Fibroblast of lung (primary cell): ENCODE data around the gene ARHGEF4. TPM values are rescaled to one million over a fixed set of nuclear protein-coding genes. Genes with fewer than 3 reads are reported as not detected.

ENCODE experiments used
- DNase-seq, 2 donors: peaks; one replicate each; pipeline versions ENCODE4 v3.0.0 to v3.0.0-alpha.2; 2010; ENCODE audit warnings: low read depth in 2 of 2
- H2AFZ ChIP-seq: 2 replicates; pipeline ENCODE4 v1.5.1; 2012; ENCODE audit warnings: low read length, control low read depth, inconsistent platforms
- H3K27ac ChIP-seq: 2 replicates; pipeline ENCODE4 v1.5.1; 2011; ENCODE audit warnings: low read length, control low read depth; ENCODE audit not compliant: insufficient read depth
- H3K27me3 ChIP-seq: 2 replicates; pipeline ENCODE4 v1.5.1; 2011; ENCODE audit warnings: mild to moderate bottlenecking, low read length; ENCODE audit not compliant: control insufficient read depth, insufficient read depth
- H3K36me3 ChIP-seq: 2 replicates; pipeline ENCODE4 v1.5.1; 2011; ENCODE audit warnings: low read length; ENCODE audit not compliant: control insufficient read depth, insufficient read depth
- H3K4me1 ChIP-seq: 2 replicates; pipeline ENCODE4 v1.5.1; 2011; ENCODE audit warnings: low read length; ENCODE audit not compliant: control insufficient read depth, insufficient read depth; ENCODE audit errors: extremely low read depth
- H3K4me2 ChIP-seq: 2 replicates; pipeline ENCODE4 v1.5.1; 2011; ENCODE audit warnings: low read length, control low read depth; ENCODE audit not compliant: insufficient read depth; ENCODE audit errors: extremely low read depth
- H3K4me3 ChIP-seq, 4 experiments: fragments of 200-600 bp in 1 of 4; sonication (generic) in 1 of 4; replicated peaks in 1 of 4; 2 replicates each; pipeline ENCODE4 v1.5.1; 2011 to 2016; ENCODE audit warnings: low read length in 4 of 4, low read depth in 3 of 4, mild to moderate bottlenecking in 3 of 4, control low read depth in 2 of 4, inconsistent platforms in 1 of 4, mixed read lengths in 1 of 4; ENCODE audit not compliant: insufficient read depth in 1 of 4; ENCODE audit errors: control extremely low read depth in 1 of 4
- H3K79me2 ChIP-seq: 2 replicates; pipeline ENCODE4 v1.5.1; 2012; ENCODE audit warnings: mild to moderate bottlenecking, low read length, inconsistent platforms; ENCODE audit not compliant: control insufficient read depth, insufficient read depth
- H3K9ac ChIP-seq: 2 replicates; pipeline ENCODE4 v1.5.1; 2011; ENCODE audit warnings: mild to moderate bottlenecking, low read length, control low read depth; ENCODE audit not compliant: insufficient read depth
- H3K9me3 ChIP-seq: 2 replicates; pipeline ENCODE4 v1.5.1; 2012; ENCODE audit warnings: low read depth, low read length; ENCODE audit not compliant: control insufficient read depth, insufficient read depth
- H4K20me1 ChIP-seq: 2 replicates; pipeline ENCODE4 v1.5.1; 2011; ENCODE audit warnings: low read length; ENCODE audit not compliant: control insufficient read depth, insufficient read depth; ENCODE audit errors: extremely low read depth
- EZH2 ChIP-seq: IDR thresholded peaks from 2 replicates; pipeline ENCODE4 v1.5.1; 2012; ENCODE audit warnings: low read length, control low read depth, mild to moderate bottlenecking; ENCODE audit errors: missing control alignments
- polyA plus RNA-seq, 2 donors: library from polyadenylated mRNA; depleted of rRNA in 1 of 2; stranded (reverse) in 1 of 2; unstranded in 1 of 2; fragments of >200 nt; gene quantifications; 2 replicates each; pipeline ENCODE4 v1.2.1, GENCODE V29; 2011 to 2012; ENCODE audit warnings: missing spikeins in 1 of 2
- total RNA-seq: library from RNA; depleted of rRNA; stranded (reverse); fragments of >200 nt; gene quantifications from 2 replicates; pipeline ENCODE4 v1.2.1, GENCODE V29; 2014
- TF ChIP-seq, protein P1 (sequence below), 2 donors: IDR thresholded peaks in 1 of 2; conservative IDR thresholded peaks in 1 of 2; 1 replicate in 1 of 2; 2 replicates in 1 of 2; pipeline ENCODE4 v1.5.1; 2011 to 2012; ENCODE audit warnings: low read length in 2 of 2, control low read depth in 1 of 2, inconsistent platforms in 1 of 2, low read depth in 1 of 2, mild to moderate bottlenecking in 1 of 2

The ARHGEF4 gene
- total and polyA plus RNA-seq, 2 donors (not counting 1 experiment from before 2014, with no cell fraction given): 0.05 to 0.83 TPM

DNA sequence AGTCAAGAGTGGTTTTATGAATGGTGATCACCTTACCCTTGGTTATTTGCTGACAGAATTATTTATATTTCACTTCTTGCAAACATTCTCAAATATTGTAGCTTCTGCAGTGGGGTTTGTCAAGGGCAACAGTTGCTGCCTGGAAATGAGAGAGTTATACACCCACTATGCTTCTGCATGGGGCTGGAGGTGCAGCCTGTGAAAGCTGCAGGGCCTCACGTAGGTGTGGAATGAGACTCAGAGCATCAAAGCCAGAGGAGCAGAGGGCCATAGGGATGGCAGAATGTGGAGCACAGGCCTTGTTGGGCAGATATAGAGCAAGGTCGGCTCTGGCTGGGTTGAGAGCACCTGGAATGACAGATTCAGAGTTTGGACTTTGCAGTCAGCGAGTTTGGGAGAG lies 128.2 kb downstream of the ARHGEF4 start:
- no peaks in the 10 kb centered on the region for H4K20me1 ChIP-seq
- H3K27ac ChIP-seq: no peak overlapping the region
- no peaks in the 10 kb centered on the region for H3K79me2 ChIP-seq
- H3K4me2 ChIP-seq: no peak overlapping the region
- peaks cover 4% of the 10 kb centered on the region for H3K27me3 ChIP-seq
- DNase-seq: no peak
- no peak for TF ChIP-seq EZH2
- TF ChIP-seq, protein P1, sequence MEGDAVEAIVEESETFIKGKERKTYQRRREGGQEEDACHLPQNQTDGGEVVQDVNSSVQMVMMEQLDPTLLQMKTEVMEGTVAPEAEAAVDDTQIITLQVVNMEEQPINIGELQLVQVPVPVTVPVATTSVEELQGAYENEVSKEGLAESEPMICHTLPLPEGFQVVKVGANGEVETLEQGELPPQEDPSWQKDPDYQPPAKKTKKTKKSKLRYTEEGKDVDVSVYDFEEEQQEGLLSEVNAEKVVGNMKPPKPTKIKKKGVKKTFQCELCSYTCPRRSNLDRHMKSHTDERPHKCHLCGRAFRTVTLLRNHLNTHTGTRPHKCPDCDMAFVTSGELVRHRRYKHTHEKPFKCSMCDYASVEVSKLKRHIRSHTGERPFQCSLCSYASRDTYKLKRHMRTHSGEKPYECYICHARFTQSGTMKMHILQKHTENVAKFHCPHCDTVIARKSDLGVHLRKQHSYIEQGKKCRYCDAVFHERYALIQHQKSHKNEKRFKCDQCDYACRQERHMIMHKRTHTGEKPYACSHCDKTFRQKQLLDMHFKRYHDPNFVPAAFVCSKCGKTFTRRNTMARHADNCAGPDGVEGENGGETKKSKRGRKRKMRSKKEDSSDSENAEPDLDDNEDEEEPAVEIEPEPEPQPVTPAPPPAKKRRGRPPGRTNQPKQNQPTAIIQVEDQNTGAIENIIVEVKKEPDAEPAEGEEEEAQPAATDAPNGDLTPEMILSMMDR (conservative IDR thresholded peaks at IDR 0.05 in 1 of 2, IDR thresholded peaks at IDR 0.05 in 1 of 2; ENCODE audit: low read depth in 1 of 2, low read length in 2 of 2): no peak
- H3K9ac ChIP-seq: no peak overlapping the region
- no peak overlapping the region for H3K4me3 ChIP-seq
- no peaks in the 10 kb centered on the region for H3K36me3 ChIP-seq
- H2AFZ ChIP-seq: no peak overlapping the region
- no peaks in the 10 kb centered on the region for H3K9me3 ChIP-seq
- no peaks in the 10 kb centered on the region for H3K4me1 ChIP-seq

DNA sequence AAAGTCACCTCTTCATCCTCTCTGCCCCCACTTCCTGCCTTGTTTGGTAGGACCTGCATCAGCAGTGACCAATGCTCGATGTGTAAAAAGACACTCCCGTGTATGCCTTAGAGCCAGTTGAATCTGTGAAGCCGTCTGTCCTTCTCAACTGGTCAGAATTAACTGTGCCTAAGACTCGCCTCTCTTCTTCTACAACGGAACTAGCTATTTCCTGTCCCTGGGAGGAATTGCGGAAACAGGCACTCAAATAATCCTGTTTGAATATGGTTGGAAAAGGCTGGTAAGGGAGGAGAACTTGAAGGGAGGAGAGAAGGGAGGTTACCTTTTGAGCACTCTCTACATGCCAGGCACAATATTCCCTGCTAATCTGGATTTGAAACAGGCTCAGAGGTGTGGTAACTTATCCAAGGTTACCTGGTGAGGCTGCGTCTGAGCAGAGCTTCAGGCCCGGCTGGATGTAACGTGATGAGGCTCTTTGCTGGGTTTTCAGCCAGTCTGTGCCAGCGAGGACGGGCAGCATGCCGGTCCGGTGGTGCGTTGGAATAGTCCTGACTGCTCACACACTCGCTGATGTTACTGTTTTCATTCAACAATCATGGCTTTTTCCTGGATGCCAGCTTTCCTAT lies 129.5 kb downstream of the ARHGEF4 start:
- no peak for TF ChIP-seq EZH2
- TF ChIP-seq, protein P1 (conservative IDR thresholded peaks at IDR 0.05 in 1 of 2, IDR thresholded peaks at IDR 0.05 in 1 of 2; ENCODE audit: low read depth in 1 of 2, low read length in 2 of 2): no peak
- no peaks in the 10 kb centered on the region for H3K9me3 ChIP-seq
- no peaks in the 10 kb centered on the region for H3K4me1 ChIP-seq
- no peaks in the 10 kb centered on the region for H3K79me2 ChIP-seq
- no peak overlapping the region for H2AFZ ChIP-seq
- no peak overlapping the region for H3K4me3 ChIP-seq
- H3K9ac ChIP-seq: no peak overlapping the region
- H3K4me2 ChIP-seq: no peak overlapping the region
- peaks cover 4% of the 10 kb centered on the region for H3K27me3 ChIP-seq
- H4K20me1 ChIP-seq: no peaks in the 10 kb centered on the region
- DNase-seq: no peak
- no peak overlapping the region for H3K27ac ChIP-seq
- no peaks in the 10 kb centered on the region for H3K36me3 ChIP-seq

DNA sequence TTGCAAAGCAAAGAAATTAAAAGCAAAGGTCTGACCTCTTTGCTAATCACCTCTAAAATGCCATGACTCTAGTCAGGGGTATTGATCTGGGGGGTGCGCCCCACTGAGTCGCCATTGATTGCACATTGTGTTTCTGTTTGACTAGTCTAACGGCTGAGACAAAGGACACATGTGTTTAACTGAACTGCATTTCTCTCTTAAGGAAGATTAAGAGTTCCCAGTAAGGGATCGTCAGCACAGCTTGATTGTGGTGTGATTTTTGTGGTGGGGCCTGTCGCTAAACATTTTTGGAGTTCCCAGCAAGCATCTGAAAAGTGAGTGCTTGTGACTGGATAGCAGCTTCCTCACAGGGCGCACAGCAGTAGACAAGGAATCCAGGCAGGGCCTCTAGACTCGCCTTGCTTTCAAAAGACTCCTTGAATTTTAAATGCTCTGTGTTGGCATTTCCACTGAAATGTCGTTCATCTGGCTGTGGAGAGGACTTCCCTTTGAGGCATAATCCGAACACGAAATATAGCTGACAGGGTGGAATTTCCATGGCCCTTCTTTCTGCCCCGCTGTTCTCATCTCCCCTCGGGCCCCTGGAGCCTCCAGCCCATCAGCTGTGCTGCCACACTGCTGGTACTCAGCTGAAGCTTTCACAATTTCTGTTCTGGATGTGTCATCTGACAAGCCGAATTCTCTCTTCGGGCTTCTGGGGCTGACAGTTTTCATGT lies 130.2 kb downstream of the ARHGEF4 start:
- Histone ChIP-seq H2AFZ (no peak overlapping the region), H3K4me1 (no peaks in the 10 kb centered on the region), H3K36me3 (no peaks in the 10 kb centered on the region), H3K9me3 (no peaks in the 10 kb centered on the region), H4K20me1 (no peaks in the 10 kb centered on the region), H3K4me3 (no peak overlapping the region), H3K4me2 (no peak overlapping the region), H3K27ac (no peak overlapping the region), H3K79me2 (no peaks in the 10 kb centered on the region), H3K9ac (no peak overlapping the region), H3K27me3 (peaks cover 4% of the 10 kb centered on the region)
- DNase-seq: no peak
- no peak for TF ChIP-seq EZH2
- TF ChIP-seq, protein P1 (conservative IDR thresholded peaks at IDR 0.05 in 1 of 2, IDR thresholded peaks at IDR 0.05 in 1 of 2; ENCODE audit: low read depth in 1 of 2, low read length in 2 of 2): no peak
